SH-SY5Y (cell line): ENCODE results near the gene TRMT61A.

Experiments
- GATA2 ChIP-seq: IDR thresholded peaks from 2 replicates; pipeline ENCODE4 v1.6.1; 2011; ENCODE audit warnings: mild to moderate bottlenecking, low read depth, low read length
- GATA3 ChIP-seq: IDR thresholded peaks from 2 replicates; pipeline ENCODE4 v1.6.1; 2011; ENCODE audit warnings: low read depth, mild to moderate bottlenecking, low read length, moderate library complexity

TRMT61A gene

DNA sequence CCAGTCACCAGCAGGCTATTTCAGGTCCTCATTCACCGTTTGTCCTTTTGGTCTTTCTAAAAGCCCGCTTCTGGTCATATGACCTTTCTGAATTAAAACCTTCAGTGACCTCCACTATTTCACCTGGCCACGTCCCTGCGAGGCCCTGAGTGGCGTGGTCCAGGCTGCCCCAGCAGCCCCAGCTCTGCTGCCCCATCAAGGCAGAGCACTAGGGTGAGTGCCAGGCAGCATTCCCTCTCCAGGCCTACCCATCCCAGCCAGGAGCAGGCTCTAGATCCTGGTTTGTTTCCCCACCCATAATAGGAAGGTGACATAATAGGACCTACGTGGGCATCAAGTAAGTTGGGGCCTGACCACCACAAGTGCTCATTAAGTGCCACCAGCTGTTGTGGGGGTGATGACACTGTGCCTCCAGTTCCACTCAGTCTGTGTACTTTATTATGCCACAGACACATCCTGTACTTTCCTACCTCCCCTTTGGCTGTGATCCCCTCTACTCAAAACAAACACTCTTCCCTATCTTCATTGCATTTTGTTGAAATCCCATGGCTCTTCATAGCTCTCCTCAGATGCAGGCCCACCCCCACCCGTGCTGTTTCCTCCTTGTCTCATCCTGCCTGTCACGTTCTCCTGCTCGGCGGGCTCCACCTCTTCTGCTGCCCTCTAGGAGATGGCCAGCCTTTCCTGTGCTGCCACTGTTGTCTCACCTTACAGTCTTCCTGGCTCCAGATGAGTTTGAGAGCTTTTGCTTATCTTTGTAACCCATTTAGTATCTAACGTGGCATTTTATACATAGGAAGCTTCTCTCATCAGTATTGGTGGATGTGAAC is 27.7 kb upstream of the TRMT61A start:
- no peak for TF ChIP-seq GATA2
- no peak for TF ChIP-seq GATA3

DNA sequence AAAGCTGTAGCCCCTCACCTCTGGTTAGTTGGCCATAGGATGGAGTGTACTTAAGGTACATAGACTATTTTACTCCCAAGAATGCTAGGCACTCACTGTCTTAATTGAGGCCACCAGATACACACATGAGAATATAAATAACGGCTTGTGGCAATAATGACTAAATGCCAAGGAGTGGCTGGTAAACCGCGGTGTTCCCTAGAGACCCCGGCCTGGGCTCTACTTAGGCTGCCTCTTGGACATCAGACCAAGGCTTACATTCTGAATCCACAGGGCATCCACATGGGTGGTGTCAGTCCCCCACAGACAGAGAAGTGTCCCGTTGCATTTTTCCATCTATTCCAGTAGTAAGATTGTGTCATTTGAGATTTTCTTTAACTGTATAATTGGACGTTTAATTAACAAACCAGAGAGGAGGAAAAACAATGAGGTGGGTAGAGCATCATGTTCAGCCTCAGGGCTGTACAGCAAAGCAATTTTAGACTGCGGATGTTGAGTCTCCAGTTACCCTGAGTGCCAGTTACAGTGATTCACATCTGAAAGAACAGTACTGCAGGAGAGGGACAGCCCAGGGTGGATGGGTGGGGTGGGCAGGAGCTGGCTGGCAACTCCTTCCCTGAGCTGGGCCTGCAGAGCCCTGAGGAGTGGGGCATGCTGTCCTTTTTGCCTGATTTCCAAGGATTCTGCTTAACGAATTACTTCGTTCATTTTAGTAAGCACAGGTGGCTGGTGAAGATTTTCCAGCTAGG is 26.9 kb upstream of the TRMT61A start:
- no peak for TF ChIP-seq GATA2
- TF ChIP-seq GATA3, result no peak

DNA sequence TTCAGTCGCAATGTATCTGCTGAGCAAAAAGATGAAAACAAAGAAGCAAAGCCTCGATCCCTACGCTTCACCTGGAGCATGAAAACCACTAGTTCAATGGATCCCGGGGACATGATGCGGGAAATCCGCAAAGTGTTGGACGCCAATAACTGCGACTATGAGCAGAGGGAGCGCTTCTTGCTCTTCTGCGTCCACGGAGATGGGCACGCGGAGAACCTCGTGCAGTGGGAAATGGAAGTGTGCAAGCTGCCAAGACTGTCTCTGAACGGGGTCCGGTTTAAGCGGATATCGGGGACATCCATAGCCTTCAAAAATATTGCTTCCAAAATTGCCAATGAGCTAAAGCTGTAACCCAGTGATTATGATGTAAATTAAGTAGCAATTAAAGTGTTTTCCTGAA is 26.1 kb upstream of the TRMT61A start:
- TF ChIP-seq GATA3 (no peak), GATA2 (no peak)

DNA sequence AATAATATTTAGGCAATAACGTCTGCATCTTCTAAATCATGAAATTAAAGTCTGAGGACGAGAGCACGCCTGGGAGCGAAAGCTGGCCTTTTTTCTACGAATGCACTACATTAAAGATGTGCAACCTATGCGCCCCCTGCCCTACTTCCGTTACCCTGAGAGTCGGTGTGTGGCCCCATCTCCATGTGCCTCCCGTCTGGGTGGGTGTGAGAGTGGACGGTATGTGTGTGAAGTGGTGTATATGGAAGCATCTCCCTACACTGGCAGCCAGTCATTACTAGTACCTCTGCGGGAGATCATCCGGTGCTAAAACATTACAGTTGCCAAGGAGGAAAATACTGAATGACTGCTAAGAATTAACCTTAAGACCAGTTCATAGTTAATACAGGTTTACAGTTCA is 25.7 kb upstream of the TRMT61A start:
- TF ChIP-seq GATA3 (no peak), GATA2 (no peak)

DNA sequence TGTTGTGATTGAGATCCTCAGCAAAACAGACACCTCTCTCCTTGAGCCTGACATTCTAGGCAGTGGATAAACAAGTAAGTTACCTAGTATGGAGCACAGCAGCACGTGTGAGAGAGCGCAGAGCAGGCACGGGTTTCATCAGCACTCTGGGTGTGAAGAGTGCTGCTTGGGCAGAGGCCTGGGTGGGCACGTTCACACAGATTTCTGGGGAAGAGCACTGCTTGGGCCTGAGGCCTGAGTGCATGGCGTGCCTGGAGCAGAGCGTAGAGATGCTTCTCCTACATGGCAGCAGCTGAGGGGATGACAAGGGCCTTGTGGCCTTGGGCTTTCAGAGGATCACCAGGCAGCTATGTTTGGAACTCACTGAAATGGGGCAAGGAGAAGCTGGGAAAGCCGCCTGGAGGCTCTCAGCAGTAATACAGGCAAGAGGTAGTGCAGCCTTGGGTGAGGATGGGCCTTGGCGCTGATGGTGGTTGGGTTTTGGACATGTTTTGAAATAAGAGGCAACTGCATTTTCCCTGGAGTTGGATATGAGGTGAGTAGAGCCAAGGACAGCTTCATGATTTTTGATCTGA is 23.9 kb upstream of the TRMT61A start:
- TF ChIP-seq GATA3, result no peak
- TF ChIP-seq GATA2, result no peak

DNA sequence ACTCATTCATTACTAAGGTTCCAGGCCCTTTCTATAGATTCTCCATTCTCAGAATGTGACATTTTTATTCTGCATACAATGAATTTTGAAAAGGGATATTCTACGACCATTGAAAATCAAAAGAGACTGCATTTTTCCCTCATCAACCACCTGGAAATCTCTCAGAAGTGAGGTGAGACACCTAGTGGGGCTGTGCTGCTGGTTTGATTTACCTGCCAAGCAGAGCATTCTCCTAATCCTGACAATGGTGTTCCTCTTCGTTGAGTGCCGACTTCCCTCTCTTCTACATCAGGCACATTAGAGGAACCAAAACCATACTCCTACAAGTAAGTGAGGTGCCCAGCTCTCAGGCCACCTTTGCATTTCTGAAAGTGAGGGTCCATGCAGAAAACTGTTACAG is 21.2 kb upstream of the TRMT61A start:
- TF ChIP-seq GATA2 (no peak), GATA3 (no peak)

DNA sequence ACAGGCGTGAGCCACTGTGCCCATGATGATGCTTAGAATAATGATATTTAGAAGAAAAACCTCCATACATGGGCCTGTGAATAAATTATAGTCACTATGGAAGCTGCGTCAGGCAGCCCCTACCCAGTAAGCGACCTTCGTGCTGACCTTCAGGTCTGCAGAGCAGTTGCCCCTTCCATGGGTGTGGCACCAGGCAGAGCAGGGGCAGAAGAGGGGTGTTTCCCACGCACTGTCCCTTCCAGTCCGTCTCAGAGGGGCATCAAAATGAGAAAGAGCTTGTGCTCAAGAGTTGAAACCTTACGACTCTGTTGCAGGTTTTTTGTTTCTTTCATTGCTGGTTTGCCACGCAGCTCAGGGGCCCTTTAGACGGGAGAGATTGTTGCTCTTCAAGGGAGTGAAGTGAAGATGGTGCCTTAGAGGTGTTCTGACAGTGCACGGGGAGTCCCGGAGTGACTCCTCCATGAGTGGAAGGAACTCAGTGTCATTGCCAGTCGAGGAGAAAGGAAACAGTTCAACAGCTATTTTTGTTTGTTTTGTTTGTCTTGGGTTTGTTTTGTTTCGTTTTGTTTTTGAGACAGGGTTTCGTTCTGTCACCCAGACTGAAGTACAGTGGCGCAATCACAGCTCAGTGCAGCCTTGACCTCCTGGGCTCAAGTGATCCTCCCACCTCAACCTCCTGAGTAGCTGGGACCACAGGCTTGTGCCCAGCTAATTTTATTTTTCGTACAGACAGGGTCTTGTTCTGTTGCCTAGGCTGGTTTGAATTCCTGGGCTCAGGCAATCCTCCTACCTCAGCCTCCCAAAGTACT is 20.3 kb upstream of the TRMT61A start:
- TF ChIP-seq GATA3, result no peak
- TF ChIP-seq GATA2, result no peak

DNA sequence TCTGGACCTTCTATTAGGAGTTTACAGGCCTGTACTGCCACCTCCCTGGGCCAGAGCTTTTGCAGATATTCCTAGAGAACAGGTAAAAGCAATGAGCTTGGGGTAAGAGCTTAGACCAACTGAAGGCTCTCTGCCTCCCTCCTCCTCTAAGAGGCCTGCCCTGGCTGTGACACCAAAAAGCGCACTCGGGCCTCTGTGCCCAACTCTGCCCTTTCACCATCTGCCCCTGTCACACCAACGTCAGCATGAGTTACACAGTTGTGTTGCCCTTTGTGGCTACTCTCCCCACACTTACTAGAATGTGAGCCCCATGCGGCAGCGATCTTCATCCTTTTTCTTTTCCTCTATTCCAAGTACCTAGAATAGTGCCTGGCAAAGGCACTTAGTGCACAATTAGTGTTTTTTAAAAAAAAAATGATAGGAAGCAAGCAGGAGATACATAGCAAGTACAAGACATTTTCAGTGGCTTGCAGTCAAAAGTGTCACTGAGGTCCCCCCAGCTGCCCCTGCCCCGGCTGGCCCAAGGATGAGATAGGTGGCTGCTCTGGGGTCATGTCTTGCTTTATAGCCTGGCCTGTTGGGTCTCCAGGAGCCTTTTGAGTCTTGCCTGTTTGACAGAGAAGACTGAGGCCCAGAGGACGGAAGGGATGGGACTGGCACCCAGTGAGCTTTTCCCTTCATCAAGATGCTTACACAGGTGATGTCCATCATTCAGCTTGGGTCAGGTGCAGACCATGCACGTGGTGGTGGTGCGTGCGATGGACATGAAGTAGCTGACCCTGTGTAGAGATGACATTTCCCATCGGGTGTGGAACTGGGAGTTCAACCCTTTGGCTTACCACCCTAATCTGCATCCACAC is 18.9 kb upstream of the TRMT61A start:
- TF ChIP-seq GATA2, result no peak
- TF ChIP-seq GATA3, result no peak

DNA sequence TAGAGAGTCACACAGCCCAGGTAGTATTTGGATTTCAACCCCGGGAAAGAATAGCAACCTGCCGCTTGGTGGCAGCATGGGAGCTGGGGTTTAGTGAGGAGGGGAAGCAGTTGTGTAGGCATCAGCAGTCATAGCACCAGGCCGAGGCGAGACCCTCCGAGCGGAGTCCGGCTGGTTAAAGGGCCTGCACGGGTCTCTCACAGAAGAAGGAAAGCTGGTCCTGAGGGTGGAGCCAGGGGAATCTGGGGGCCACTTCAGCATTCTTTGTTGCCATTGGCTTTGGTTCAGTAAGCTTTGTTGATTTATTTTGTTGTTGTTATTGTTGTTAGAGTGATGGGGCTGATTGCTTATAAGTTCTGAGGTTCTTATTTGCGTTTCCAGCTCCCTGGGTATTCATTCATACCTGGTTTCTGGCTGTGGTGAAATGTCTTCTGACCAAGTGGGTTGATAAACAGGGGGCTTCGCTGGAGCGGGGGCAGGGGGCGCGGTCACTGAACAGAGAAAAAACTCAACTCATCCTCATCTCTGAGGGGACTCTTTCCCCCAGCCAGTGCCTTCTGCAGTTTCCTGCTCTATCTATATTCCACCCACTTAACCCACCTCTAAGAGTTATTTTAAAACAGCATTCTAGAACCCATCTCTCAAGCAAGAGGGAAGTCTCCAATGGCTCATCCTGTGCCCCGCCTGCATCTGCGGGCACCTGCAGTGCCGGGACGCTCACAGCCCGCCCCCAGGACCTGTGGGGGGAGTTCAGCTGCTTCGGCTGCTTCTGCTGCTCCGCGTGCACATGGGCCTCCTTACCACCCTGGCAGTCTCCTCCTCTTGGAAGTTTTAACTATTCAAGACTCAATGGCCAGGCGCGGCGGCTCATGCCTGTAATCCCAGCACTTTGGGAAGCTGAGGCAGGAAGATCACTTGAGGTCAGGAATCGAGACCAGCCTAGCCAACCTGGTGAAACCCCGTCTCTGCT is 18.0 kb upstream of the TRMT61A start:
- TF ChIP-seq GATA2 (no peak), GATA3 (no peak)

DNA sequence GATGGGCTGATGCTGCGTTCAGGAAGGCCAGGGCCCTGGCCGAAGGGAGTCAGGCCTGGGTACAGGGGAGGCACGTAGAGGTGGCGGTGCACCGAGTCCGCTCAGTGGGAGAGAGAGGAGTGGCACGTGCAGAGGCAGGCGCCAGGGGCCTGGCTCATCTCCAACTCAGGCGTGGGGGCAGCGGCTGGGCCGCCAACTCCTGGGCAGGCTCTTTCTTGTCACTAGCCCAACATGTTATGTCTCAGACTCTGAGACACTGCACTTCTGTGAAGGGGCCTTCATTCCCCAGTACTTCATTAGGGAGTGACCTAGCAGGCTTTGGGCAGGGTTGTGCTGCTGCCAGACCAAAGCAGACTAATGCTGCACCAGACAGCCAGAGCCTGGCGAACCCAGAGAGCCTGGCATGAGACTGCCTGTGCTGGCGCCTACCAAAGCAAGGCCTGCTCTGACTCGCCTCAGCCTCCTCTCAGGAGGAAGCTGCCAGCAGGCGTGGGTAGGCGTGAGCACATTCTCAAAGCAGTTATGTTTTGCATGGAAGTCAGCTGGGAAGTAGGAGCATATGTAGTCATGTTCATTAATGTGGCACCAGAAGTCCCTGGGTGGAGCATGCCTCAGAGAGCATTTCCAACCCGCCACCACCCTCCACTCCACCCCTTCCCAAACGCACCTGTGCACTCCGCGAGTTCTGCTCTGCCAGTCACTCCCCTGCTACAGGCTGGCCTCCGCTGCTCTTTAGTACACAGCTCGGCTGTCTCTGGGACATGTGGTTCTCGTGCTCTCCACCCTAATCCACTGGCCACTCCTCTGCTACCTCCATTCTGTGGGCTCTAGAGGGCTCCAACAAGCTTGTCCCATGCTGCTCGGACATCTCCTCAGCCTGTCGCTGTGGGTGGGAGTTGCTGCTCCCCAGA is 16.0 kb upstream of the TRMT61A start:
- TF ChIP-seq GATA2 (no peak), GATA3 (no peak)
